Liver (tissue), 3 donors: ENCODE data around the gene CEMIP.

Experiments used
- EGR1 ChIP-seq, 2 donors: IDR thresholded peaks; 2 replicates each; pipeline ENCODE4 v1.6.1; 2016 to 2018; ENCODE audit warnings: antibody characterized with exemption in 2 of 2, low read depth in 2 of 2
- GABPA ChIP-seq, 2 donors: IDR thresholded peaks in 1 of 2; conservative IDR thresholded peaks in 1 of 2; 2 replicates each; pipeline ENCODE4 v1.6.1; 2016; ENCODE audit warnings: antibody characterized with exemption in 2 of 2, mild to moderate bottlenecking in 1 of 2, moderate library complexity in 1 of 2
- TF ChIP-seq, protein P1 (sequence below): fragments of 150-350 bp; IDR thresholded peaks from 2 replicates; pipeline ENCODE4 v1.5.1; 2017; ENCODE audit warnings: improper control_type of control experiment, low read depth, low read length; ENCODE audit not compliant: missing input control
- TF ChIP-seq, protein P2 (sequence below): IDR thresholded peaks from 2 replicates; pipeline ENCODE4 v1.6.1; 2016; ENCODE audit warnings: antibody characterized with exemption
- donor health status: healthy.
- donor health status: healthy.

DNA sequence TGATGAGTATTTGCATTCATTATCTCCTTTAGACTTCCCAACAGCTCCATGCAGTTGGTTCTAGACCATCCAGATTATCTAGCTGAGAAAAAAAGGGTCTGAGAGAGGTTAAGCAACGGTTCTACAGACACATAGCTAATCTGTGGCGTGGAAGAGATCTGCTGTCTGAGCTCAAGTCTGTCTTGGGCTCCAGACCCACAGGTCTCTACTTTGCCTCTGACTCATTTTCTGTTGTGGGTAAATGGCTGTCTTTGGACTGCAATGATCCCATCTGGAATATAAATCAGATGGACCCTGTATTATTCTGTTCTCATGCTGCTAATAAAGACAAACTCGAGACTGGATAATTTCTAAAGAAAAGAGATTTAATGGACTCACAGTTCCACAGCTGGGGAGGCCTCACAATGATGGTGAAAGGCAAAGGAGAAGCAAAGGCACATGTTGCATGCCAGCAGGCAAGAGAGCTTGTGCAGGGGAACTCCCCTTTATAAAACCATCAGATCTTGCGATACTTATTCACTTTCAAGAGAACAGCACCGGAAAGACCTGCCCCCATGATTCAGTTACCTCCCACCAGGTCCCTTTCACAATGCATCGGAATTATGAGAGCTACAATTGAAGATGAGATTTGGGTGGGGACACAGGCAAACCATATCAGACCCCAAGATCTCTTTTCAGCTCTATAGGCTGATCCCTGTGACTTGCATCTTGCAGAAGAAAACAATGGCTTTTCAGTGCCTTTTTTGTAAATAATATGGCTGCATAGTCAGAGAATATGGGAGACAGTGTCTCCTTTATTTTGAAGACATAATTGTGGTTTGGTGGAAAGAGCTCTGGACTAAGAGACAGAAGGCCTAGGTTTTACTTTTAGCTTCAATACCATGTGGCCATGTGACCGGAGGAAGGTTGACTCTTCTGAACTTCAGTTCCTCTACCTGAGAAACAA, 24.7 kb downstream of the CEMIP start:
- TF ChIP-seq GABPA (IDR thresholded peaks at IDR 0.05 in 1 of 2, conservative IDR thresholded peaks at IDR 0.05 in 1 of 2) (no peak), EGR1 (IDR thresholded peaks at IDR 0.05; ENCODE audit: low read depth in 2 of 2) (no peak)
- TF ChIP-seq, protein P1, sequence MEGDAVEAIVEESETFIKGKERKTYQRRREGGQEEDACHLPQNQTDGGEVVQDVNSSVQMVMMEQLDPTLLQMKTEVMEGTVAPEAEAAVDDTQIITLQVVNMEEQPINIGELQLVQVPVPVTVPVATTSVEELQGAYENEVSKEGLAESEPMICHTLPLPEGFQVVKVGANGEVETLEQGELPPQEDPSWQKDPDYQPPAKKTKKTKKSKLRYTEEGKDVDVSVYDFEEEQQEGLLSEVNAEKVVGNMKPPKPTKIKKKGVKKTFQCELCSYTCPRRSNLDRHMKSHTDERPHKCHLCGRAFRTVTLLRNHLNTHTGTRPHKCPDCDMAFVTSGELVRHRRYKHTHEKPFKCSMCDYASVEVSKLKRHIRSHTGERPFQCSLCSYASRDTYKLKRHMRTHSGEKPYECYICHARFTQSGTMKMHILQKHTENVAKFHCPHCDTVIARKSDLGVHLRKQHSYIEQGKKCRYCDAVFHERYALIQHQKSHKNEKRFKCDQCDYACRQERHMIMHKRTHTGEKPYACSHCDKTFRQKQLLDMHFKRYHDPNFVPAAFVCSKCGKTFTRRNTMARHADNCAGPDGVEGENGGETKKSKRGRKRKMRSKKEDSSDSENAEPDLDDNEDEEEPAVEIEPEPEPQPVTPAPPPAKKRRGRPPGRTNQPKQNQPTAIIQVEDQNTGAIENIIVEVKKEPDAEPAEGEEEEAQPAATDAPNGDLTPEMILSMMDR, result no peak
- TF ChIP-seq, protein P2, sequence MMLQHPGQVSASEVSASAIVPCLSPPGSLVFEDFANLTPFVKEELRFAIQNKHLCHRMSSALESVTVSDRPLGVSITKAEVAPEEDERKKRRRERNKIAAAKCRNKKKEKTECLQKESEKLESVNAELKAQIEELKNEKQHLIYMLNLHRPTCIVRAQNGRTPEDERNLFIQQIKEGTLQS, result no peak
